GM10266 (cell line): ENCODE results near the gene RGS10.

Source experiments
- DNase-seq: peaks from one replicate; pipeline ENCODE4 v3.0.0; 2012; ENCODE audit errors: extremely low spot score
- CTCF ChIP-seq: IDR thresholded peaks from 2 replicates; pipeline ENCODE4 v1.5.1; 2012; ENCODE audit warnings: mild to moderate bottlenecking, low read depth; ENCODE audit not compliant: control insufficient read depth, insufficient read depth; ENCODE audit errors: missing control alignments

Gene RGS10

DNA sequence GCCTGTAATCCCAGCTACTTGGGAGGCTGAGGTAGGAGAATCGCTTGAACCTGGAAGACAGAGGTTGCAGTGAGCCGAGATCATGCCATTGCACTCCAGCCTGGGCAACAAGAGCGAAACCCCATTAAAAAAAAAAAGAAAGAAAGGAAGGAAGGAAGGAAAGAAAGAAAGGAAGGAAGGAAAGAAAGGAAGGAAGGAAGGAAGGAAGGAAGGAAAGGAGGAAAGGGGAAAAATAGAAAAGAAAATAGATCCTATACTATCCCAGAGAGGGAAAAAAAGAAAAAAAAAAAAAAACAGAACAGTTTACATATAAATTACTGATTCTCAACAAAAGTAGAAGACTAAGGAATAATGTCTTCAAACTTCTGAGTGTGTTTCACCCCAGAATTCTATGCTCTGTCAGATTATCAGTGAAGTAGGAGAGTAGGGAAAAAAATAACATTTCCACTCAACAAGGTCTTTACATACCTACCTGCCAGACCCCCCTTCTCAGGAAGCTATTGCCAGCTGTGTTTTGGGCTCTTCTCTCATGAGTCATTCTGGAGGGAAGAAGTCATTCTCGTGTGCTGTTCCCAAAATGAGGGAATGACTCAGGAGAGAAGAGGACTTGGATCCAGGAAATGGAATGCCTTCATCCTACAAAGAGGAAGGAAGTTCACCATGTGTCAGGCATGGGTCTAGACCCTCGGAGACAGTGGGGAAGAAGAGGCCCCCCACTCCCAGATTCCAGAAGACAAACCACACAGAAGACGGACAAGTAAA, 20.9 kb downstream of the RGS10 start:
- DNase-seq, result no peak

DNA sequence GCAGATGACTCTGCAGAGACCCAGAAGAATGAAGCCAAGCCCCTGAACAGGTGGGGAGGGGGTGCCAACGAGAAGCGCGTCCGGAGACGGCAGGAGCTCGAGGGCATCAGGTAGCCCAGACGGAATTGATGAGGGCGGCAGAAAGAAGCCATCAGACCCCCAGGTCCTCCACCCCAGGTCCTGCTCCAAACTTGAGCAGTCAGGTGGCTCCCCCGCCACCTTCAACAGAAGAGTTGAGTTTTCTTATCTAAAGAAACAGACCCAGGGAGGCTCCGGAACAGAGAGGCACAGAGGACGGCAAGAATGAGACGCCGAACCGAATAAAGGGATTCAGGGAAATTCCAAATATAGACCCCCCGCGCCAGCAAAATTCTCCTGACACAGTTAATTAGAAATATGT, 22.2 kb downstream of the RGS10 start:
- DNase-seq, result no peak
- TF ChIP-seq CTCF, result no peak

More for the DNA sequence above, 20.9 kb downstream of the RGS10 start:
- TF ChIP-seq CTCF, result no peak

DNA sequence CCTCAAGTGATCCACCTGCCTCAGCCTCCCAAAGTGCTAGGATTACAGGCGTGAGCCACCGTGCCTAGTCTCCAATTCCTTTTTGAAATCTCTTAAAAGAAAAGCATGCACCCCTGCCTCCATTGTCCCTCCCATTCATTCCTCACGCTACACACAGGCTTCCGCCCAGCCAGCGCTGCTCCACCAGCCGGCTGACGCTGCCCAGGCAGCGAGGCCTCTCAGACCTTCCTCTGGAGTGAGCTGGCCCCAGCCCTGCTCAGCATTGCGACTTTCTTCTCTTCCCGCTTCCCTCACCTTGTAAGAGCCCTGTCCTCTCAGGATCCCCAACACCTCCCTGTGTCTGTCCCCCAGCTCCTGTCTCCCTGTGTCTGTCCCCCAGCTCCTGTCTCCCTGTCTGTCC, 23.6 kb downstream of the RGS10 start:
- DNase-seq, result no peak
- no peak for TF ChIP-seq CTCF

DNA sequence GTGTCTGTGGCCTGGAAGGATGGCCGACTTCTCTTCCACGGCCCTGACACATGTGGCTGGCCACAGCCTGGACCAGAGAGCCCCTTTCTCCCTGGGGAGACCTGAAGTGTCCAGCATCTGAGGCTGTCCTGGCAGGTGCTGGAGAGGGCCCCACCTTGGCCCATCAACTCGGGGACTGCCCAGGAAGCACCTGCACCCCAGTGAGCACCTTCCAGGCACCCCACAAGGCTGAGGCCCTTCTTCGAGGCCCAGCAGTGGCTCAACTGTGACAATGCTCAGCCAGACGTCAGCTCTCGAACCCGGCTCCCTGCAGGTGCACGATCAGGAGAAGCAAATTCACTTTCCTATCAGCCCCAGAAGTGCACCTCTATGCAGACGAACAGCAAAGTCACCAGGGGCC, 24.3 kb downstream of the RGS10 start:
- no peak for DNase-seq
- no peak for TF ChIP-seq CTCF

DNA sequence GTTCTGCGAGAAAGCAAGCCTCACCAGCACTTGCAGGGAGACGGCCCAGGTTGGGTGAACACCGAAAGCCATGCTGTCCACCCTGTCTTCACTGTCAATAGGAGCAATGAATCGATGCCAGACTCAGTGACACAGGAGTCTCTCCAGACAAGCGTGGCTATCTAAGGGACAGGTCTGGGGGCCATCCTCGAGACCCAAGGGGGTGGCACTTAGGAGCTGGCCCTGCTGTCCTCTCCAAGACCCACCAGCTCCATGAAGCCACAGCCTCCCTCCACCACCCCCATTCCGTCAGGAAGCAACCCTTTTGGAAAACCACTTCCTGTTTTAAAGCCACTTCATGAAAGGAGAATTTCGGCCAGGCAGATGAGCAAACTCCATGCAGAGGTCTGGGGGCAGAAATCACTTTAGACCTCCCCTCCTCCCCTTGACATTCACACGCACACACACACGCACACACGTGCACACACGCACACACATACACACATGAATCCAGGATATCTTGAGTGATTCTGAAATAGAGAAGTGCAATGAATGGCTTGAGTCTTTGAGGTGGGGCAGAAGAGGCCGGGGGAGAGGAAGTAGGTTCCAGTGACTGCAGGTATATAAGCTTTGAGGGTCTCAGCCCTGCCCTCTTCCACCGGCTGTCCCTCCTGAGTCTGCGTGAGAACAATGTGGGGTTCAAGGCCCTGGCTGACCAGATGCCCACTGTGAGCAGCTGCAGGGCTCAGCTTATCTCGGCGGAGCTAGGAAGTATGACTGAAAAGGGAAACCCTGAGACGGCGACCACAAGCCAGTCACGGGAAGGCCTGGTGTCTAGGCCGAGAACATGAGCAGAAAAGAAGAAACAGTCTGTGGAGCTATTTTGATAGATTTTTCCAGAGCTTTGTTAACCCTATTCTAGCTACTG, 25.0 kb downstream of the RGS10 start:
- DNase-seq, result peak; percentile 62
- no peak for TF ChIP-seq CTCF

GRCh38 chr10:119516381-119517234, 25.9 kb downstream of the RGS10 start:
- TF ChIP-seq CTCF, result no peak
- DNase-seq, result peak; percentile 77
